Measurements from ENCODE around the gene AJUBA. TPM values are rescaled to one million over a fixed set of nuclear protein-coding genes. Genes with fewer than 3 reads are reported as not detected.
"Not testable (repeated sequence)": the region's sequence is repeated elsewhere in the genome, so short reads cannot be mapped to it uniquely, and the experiment has no call there.

AJUBA gene
- total RNA-seq, 1 donor from 2014 or later: 0.91 TPM

DNA sequence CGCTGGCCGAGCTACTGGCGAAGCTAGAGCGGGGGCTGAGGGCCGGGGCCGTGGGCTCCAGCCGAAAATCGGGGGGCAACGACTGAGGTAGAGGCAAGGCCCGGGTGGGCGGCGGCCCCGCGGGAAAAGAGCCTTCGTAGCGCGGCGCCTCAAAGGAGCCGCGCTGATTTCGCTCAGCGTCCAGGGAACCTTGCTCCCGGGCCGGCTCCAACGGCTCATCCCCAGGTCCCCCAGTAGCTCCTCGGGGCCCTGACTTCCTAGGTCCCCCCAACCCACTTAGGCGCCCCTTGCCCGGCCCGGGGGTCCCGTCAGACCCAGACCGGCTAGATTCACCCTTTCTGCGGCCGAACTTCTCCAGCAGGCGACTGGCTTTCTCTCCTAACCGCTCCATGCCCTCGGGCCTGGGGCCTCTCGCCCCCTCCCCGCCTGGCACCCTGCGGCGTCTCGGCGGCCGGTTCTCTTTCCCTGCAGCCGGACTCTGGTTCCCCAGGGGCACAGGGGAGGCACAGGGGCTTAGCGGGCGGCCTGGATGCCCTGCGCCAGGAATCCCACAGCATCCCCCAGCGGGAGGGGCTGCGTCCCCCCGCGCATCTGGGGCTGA is 375 bp downstream of the AJUBA start:
- intact Hi-C loops (cut with micrococcal nuclease): loop anchor here (2.0 to 10.0 kb wide), 6 partner anchors 25 to 1067 kb away; partner anchors contain the start of gene SLC7A8

DNA sequence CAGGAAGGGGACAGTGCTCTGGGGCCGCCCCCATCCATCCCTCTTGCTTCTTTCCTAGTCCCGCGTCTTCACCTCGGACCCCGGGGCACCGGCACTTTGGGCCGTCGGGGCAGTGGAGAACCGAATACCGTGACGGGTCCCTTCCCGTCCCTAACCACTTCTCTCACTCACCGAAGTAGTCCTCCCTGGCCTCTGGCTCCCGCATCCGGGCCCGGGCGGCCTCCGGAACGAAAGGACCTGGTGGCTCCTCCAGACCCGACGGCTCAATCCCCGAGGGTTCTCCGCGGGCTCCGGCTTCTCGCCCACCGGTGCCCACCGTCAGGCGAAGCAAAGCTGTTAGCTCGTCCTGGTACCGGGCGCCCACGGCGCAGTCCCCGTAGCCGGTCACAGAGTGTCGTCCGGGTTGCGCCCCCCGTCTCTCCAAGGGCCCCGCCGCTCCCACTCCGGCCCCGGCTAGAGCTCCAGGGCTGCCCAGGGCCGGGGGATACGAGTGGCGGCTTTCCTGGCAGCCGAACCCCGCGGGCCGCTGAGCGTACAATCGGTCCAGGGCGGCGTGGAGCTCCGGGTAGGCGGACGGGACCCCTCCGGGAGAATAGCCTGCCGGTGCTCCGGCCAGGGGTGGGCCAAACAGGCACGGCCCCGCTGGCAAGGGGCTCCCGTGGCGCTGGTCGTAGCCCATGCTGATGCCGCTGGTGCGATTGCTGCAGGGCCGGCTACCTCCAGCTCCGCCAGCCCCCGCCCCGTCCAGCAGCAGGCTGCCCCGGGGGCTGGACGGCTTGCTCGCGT is 1.1 kb downstream of the AJUBA start:
- intact Hi-C loops (cut with micrococcal nuclease): loop anchor here (5.0 to 10.0 kb wide), 3 partner anchors 204 to 1066 kb away; partner anchors contain the start of gene SLC7A8

DNA sequence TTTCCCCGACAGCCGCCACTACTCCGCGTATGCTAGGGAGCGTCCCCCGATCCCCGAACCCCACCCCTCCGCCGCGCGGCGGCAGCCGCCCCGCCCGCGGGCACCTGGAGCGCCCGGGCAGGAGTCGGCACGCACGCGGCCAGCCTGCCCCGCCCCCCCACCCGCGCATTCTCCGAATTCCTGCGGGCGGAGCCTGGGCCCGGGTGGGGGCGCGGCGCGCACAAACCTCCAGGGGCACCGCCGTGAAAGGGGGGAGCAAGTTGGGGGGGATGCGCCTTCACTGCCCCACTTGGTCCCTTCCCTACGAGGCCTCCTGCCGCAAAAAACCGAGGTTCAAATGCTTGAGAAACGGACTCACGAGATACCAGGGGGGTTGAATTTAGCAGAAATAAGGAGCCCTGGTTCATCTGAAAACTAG is 1.7 kb downstream of the AJUBA start:
- intact Hi-C loops (cut with micrococcal nuclease): loop anchor here (5.0 to 10.0 kb wide), 3 partner anchors 204 to 1066 kb away; partner anchors contain the start of gene SLC7A8

DNA sequence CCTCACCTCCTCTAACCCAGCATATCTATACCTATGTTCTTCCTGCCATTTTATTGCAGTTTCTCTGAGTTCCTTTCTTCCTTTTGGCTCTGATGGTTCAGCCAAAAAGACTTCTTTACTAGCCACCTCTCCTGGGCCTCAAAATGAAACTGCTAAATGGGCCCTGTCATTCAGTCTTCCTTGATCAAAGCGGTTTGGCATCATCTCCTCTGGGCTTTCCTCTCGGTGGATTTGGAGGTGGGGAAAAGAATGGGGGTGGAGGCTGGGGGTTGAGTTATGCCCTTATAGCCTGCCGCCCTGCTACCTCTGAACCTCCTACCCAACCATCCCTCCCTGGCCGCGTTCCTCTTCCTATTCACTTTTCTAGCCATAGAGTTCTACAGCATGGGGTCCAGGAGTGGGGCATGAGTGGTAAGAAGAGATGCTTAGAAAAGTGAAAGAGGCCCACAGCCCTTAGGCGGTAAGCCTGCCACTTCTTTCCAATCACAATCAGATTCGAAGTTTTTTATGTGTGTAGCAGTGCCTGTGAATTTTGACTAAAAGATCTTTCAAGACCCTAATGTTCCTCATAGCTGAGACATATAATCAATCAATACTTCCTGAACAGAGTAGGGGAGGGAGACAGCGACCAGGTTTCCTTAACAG is 2.5 kb downstream of the AJUBA start:
- intact Hi-C loops (cut with micrococcal nuclease): loop anchor here (5.0 to 10.0 kb wide), 3 partner anchors 205 to 1065 kb away; partner anchors contain the start of gene SLC7A8

DNA sequence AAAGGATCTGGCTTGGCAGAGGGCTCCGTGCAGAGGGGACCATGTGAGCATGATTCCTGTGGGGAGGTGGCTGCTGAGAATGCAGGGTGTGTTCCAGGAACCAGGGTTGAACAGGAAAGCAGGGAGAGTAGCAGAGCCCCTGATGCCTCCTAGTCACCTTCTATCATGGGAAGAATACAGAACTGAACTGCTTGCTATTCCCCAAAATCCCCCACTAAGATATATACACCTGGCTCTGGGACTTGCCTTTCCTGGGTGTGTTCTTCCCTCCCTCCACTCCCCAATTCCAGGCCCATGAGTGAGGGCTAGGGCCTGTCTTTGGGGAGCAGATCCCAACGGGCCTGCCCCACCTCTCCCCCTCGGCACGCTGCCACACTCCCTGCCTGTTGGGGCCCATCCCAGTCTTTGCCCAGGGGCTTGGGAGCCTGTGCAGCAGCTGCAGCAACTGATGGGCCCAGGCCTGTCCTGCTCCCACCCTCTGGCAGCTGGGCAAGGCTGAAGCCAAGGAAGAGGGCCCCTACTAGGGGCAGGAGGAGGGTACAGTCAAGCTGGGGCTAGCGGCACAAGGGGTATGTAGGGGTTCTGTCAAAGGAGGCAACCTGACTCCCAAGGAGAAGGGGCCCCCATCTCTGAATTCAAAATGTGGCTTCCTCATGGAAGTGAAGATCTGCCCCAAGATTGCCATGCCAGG is 3.2 kb downstream of the AJUBA start:
- intact Hi-C loops (cut with micrococcal nuclease): no loop called here

DNA sequence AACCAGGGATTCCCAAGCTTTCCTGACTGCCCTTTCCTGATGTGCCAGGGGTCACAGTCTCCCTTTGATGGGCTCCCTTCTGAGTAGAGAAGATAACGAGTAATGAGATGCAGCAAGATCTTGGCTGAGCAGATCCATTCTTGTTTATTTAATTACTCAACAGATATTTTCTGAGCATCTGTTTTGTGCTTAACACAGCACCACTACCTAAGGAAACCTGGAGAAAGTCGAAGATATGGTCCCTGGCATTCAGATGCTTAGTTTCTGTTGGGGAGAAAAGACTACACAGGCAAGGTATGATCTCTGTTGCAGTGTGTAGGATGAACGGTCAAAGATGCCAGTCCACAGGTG is 3.9 kb downstream of the AJUBA start:
- intact Hi-C loops (cut with micrococcal nuclease): no loop called here

DNA sequence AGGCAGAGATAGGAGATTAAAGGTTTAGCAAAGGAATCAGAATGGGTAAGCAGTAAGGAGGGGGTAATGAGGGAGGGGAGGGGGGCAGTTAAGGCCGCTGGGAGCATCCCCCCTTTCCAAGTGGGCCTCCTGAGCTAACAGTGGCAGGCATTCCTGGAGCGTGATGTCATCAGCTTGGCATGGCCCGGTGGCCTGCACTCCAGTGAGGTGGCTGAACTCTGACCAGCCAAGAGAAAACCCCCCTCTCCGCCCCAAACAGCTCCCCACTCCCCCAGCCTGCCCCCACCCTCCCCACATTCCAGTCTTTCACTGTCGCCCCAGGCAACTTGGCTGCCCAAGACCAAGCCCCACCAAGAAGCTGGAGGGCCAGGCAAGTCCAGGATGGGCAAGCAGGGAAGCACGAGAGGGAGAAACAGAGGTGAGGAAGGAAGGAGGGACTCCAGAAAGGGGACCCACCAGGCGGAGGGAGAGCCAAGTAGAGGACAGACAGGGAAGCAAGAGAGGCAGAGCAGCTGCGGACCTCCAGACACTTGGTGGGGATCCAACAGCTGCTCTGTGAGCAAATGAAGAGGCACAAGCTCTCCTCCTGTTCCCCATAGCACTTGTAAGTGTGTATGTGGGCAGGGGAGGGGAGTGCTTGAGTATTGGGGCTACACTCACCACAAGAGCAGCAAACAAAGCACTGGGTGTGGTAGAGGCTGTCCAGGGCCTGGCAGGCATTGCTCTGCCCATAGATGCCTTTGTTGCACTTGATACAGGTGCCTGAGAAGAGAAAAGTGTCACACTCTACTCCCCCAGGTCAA is 4.5 kb downstream of the AJUBA start:
- intact Hi-C loops (cut with micrococcal nuclease): no loop called here

DNA sequence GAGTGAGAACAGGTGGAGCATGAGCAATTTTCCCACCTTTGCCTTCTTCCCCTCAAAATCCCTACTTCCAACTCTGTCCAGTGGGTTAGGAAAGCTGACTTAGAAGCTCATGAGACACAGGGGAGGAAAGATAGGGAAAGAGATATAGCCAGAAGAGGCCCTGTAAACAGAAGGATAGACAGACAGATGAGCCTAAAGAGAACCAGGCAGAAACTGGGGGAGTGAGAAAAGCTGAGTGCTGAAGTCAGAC is 5.0 kb downstream of the AJUBA start:
- intact Hi-C loops (cut with micrococcal nuclease): no loop called here

DNA sequence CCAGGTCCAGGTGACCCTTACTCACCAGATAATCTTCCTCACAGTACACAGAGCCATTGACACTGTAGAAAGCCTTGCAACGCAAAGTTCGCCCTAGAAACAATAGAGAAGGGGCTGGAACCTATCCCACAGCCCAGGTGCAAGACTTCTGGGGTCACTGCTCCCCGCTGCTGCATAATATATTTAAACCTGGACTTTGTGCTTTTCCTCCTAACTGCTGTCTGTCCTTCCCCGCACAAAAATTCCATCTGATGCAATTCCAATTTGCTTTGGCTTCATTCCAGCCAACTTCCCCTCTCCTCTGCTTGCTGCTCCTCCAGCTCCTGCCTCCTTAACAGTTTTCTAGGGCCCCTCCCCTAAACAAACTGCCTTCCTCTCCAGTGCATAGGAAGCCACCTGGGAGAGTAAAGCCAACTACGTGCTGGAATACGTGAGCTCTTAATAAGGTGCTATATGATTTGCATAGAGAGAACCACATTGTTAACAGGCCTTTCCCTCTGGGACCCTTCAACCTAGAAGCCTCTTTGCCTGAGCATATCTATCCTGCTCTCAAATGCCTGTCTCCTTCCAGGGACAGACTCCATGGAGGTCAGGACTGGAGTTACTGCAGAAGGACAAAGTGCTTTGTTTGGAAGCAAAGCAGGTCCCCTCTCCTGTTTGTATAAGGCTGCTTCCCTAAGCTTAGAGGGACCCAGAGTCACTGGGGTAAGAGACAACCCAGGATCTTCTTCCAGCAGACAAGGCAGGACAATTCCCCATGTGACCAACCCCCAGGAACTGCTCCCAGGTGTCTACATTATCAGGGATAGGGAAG is 5.5 kb downstream of the AJUBA start:
- intact Hi-C loops (cut with micrococcal nuclease): no loop called here

DNA sequence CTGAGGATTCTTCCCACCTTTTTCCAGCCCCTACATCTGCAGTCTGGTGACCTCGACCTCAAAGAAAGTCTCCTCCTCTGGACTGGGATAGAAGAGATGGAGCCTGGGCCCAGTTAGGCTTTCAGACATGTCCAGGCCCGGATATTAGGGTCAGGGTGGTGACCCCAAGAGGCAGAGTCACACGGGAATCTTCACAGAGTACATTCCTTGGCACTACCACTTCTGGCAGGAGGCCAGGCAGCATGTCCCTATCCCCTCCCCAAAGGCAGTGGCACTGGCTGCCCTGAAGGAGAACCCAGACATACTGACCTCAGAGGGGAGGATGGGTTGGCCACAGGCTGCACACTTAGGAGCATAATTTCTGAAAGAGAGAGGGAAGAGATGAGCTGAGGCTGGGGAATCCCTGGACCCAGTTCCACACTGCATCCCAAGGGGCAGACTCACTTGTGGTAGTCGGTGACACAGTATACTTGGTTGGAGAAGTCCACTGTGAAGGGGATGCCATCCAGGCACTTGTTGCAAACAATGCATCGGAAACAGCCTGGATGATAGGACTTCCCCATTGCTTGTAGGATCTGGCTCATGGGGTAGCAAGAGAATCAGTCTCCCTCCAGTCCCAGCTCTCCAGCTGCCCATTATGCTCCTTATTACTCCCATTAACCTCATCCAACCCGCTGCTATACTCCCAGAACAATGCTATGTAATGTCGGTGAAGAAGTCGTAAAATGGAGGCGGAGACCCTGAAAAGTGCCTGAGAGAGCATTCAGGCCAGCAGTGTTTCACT is 7.6 kb downstream of the AJUBA start:
- intact Hi-C loops (cut with micrococcal nuclease): no loop called here

DNA sequence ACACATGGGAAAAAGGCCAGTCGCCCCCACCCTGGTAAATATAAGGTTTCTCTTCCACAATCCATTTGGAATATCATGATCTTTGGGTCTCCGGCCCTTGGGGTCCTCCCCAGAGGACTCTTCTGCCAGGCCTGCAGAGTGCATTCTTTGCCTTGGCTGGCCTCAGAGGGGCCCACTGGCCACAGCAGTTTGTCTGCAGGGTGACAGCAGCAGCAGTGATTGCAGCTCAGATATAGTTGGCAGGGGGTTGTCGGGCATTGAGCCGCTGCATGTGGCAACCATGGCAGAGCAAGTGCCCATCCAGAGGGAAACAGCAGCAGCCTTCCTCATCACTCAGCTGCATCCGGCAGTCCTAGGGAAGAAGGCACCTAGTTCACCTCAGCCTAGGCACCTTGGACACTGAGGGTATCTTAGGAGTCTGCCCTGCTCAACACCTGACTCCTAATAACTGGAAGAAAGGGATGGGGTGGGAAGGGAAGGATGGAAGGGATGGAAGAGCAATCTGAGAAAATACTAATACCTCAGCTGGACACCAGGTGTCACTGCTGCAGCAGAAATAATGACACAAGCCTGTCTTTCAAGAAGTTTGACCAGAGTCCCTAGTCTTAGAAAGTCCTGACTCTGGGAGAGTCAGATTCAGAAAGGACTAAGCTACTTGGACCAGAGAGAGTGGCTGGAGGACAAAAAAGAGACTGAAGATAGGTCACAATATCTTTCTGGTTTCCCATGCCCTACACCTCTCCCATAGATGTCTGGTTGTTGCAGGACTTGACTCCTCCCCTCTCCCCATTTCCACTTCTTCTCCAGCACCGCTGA is 8.9 kb downstream of the AJUBA start:
- intact Hi-C loops (cut with micrococcal nuclease): loop anchor here (1.0 kb wide), 1 partner anchor 10 kb away; no protein-coding TSS in a partner anchor

DNA sequence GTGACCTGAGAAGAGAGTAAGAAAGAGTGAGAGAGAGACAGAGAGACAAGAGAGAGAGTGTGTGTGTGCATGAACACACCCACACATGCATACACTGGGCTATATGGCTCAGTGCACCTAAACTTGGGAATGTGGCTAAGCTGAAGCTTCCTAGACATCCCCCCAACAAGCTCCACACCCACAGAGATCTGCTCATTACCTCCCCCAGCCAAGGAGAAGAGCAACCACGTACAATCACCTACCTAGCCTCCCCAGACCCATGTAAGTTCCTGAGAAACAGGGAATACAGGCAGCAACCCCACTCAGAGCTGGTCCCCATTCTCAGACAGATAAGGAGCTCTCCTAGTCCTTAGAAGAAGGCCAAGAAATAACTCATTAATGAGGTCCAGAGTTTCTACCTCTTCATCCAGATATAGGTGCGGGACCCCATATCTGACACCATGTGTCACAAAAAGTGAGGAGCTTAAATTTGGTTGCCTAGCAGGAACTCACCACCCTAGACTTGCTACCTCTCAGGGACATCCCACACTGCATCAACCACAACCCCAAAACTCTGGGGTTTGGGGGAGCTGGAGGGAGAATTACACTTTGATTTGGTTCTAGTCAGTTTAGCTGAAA is 9.9 kb downstream of the AJUBA start:
- intact Hi-C loops (cut with micrococcal nuclease): no loop called here

DNA sequence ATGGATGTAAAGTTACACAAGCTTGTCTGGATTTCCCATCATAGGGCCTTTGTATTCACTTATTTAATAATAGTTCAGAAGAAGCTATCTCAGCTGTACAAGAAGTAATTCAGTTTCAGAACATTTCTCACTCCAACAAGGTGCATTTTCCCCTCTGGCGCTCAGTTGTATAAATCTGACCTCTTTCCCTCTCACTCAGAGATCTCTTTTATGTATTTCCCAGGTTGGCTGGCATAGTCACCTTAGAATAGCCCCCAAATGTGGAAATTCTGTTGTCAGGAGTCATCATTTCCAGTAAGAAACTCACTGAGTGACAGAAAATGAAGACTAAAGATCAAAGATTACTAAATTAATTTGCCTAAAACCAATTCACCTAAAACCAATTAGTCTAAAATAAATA is 11.2 kb downstream of the AJUBA start:
- intact Hi-C loops (cut with micrococcal nuclease): no loop called here

DNA sequence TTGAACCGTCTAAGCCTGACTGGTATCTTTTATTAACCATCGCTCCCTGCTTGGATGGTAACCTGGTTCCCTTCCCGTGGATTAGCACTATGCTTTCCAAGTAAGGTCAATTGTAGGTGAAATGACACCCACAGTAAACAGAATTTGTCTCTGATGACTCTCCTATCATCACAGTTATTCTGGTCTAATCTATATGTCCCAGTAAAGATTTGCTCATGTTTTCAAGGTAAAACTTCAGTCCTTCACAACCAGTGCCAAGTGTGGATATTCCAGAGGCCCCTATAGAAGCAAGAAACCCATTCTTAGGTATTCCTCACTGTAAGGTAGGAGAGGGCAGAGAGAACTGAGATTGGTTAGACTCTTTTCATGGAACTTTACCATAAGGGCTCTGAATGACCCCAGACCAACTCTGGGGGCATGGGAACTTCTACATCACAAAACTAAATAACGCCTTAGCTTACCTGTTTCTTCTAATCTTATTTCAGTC is 15.5 kb downstream of the AJUBA start:
- intact Hi-C loops (cut with micrococcal nuclease): no loop called here

DNA sequence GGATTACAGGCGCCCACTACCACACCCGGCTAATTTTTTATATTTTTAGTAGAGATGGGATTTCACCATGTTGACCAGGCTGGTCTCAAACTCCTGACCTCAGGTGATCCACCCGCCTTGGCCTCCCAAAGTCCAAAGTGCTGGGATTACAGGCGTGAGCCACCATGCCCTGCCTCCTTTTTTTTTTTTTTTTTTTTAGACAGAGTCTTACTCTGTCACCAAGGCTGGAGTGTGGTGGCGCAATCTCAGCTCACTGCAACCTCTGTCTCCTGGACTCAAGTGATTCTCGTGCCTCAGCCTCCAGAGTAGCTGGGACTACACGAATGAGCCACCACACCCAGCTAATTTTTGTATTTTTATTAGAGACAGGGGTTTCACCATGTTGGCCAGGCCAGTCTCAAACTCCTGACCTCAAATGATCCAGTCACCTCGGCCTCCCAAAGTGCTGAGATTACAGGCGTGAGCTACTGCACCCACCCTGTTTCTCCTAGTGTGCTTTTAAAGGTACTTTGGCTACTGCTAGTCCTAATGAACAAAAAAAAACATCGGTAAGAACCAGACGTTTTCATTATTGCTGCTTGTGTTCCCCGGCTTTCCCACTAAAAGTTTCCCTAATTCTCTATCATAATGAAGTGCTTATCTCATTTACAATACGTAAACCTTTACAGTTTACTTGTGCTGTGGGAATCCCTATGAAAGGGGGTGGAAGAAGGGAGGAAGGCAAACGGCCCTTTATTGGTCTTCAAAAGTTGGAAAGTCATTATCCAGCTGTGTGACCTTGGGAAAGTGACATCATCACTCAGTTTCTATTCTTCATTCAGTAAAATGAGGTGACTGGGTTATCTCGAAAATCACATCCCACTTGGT is 16.2 kb downstream of the AJUBA start:
- intact Hi-C loops (cut with micrococcal nuclease): not testable (repeated sequence)

DNA sequence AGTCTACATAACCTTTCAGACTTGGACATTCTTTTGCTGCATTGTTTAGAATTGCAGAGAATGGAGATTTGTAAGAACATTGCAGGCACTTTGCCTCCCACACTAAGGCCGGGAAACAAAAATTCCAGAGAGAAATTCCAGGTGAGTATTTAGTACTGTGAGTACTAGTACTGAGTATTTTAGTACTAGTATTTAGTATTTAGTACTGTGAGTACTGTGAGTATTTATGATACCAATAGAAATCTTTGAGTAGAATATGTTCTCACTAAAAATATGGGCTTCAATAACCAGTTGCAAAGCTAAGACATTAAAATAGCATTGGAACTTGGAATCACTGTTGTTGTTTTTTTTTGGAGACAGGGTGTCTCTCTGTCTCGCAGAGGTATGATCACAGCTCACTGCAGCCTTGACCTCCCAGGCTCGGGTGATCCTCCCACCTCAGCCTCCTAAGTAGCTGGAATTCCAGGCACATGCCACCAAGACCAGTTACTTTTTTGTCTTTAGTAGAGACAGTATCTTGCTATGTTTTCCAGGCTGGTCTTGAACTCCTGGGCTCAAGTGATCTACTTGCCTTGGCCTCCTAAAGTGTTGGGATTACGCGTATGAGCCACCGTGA is 20.2 kb downstream of the AJUBA start:
- intact Hi-C loops (cut with micrococcal nuclease): no loop called here

Data from T-helper 2 cell treated with Interferon-gamma antibody and Interleukin-4, amounts not matched to agents 100 ng/mL and 5 ng/mL, for 36 hours (primary cell).